Measurements from ENCODE around the gene CFAP100.

Gene CFAP100

GRCh38 chr3:126381966-126382365 lies 12.7 kb upstream of the CFAP100 start:
- H3K4me3 Mint-ChIP-seq, result no peak overlapping the region
- no peaks in the 10 kb centered on the region for H3K9me3 Mint-ChIP-seq
- DNase-seq (ENCODE audit: low spot score in 2 of 2), result no peak
- no peaks in the 10 kb centered on the region for H3K36me3 Mint-ChIP-seq
- no peak for ATAC-seq
- no peak overlapping the region for H3K27ac Mint-ChIP-seq
- no peaks in the 10 kb centered on the region for H3K4me1 Mint-ChIP-seq

- ATAC-seq, result peak; percentile 73
- peak overlapping the region; percentile 8 for H3K4me3 Mint-ChIP-seq
- DNase-seq (ENCODE audit: low spot score in 2 of 2), result peak; percentile 9 to 60
- H3K9me3 Mint-ChIP-seq, result no peaks in the 10 kb centered on the region
- peaks cover 12% of the 10 kb centered on the region for H3K4me1 Mint-ChIP-seq
- H3K36me3 Mint-ChIP-seq, result no peaks in the 10 kb centered on the region
- H3K27ac Mint-ChIP-seq, result no peak overlapping the region
These were observed 5.5 kb upstream of the CFAP100 start for GRCh38 chr3:126389112-126389793.

DNA sequence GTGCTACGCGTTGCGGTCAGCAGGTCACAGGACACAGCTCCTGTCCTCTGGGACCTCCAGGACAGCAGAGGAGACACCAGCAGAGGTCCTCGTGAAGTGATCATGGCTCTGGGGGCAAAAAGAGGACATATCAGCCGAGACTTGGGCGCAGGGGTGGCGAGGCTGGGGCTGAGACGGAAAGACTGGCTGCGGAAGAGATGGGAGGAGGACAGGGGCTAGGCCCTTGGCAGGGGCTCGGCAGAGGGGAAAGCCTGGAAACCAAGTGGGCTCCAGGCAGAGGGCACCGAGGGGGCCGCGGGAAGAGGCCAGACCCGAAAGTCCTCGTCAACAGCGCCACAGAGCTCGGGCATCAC lies 4.9 kb upstream of the CFAP100 start:
- no peaks in the 10 kb centered on the region for H3K36me3 Mint-ChIP-seq
- no peak overlapping the region for H3K27ac Mint-ChIP-seq
- ATAC-seq, result no peak
- peak overlapping the region; percentile 8 for H3K4me3 Mint-ChIP-seq
- H3K9me3 Mint-ChIP-seq, result no peaks in the 10 kb centered on the region
- no peak for DNase-seq (ENCODE audit: low spot score in 2 of 2)
- H3K4me1 Mint-ChIP-seq, result peaks cover 12% of the 10 kb centered on the region

DNA sequence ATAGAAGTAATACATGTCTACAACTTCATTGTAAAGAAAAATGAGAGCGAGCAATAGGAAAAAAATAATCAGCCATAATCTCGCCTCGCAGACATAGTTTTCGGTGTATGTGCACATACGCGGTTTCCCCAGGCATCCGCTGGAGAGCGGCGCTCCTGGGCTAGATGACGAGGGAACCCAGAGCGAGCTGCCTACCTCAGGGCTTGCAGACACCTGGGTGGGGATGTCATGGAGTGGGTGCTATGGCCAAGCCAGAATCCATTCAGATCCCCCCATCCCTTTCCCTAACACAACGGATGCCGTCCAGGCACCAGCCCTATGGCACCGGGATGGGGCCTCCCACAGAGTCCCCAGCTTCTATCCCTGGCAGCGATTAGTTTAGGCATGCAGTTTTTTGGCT lies 4.5 kb upstream of the CFAP100 start:
- Mint-ChIP-seq H3K4me3 (no peak overlapping the region), H3K36me3 (no peaks in the 10 kb centered on the region), H3K9me3 (no peaks in the 10 kb centered on the region), H3K4me1 (peaks cover 12% of the 10 kb centered on the region), H3K27ac (no peak overlapping the region)
- ATAC-seq (no peak), DNase-seq (ENCODE audit: low spot score in 2 of 2) (no peak)

- Mint-ChIP-seq H3K27ac (no peak overlapping the region), H3K4me1 (peaks cover 12% of the 10 kb centered on the region), H3K36me3 (no peaks in the 10 kb centered on the region), H3K4me3 (no peak overlapping the region), H3K9me3 (no peaks in the 10 kb centered on the region)
- DNase-seq (ENCODE audit: low spot score in 2 of 2), result no peak
- ATAC-seq, result no peak
These were observed 4.0 kb upstream of the CFAP100 start for GRCh38 chr3:126390751-126391150.

- DNase-seq (ENCODE audit: low spot score in 2 of 2) (no peak), ATAC-seq (no peak)
- H3K27ac Mint-ChIP-seq, result no peak overlapping the region
- H3K4me3 Mint-ChIP-seq, result no peak overlapping the region
- no peaks in the 10 kb centered on the region for H3K9me3 Mint-ChIP-seq
- no peaks in the 10 kb centered on the region for H3K36me3 Mint-ChIP-seq
- H3K4me1 Mint-ChIP-seq, result peaks cover 12% of the 10 kb centered on the region
These were observed 3.1 kb upstream of the CFAP100 start for GRCh38 chr3:126391631-126392030.

GRCh38 chr3:126392246-126392645 lies 2.5 kb upstream of the CFAP100 start:
- no peak for ATAC-seq
- no peaks in the 10 kb centered on the region for H3K36me3 Mint-ChIP-seq

GRCh38 chr3:126393563-126393962 lies 1.1 kb upstream of the CFAP100 start:
- Mint-ChIP-seq H3K27ac (no peak overlapping the region), H3K9me3 (no peaks in the 10 kb centered on the region), H3K4me1 (peaks cover 12% of the 10 kb centered on the region), H3K4me3 (no peak overlapping the region), H3K36me3 (no peaks in the 10 kb centered on the region)
- ATAC-seq (no peak), DNase-seq (ENCODE audit: low spot score in 2 of 2) (no peak)

More at GRCh38 chr3:126392246-126392645, 2.5 kb upstream of the CFAP100 start:
- Mint-ChIP-seq H3K4me3 (no peak overlapping the region), H3K9me3 (no peaks in the 10 kb centered on the region), H3K27ac (no peak overlapping the region), H3K4me1 (peaks cover 12% of the 10 kb centered on the region)
- DNase-seq (ENCODE audit: low spot score in 2 of 2), result no peak

- Mint-ChIP-seq H3K4me1 (peaks cover 7% of the 10 kb centered on the region), H3K9me3 (no peaks in the 10 kb centered on the region), H3K4me3 (no peak overlapping the region), H3K27ac (no peak overlapping the region), H3K36me3 (no peaks in the 10 kb centered on the region)
- ATAC-seq (no peak), DNase-seq (ENCODE audit: low spot score in 2 of 2) (no peak)
These were observed 240 bp downstream of the CFAP100 start for GRCh38 chr3:126394977-126395321.

DNA sequence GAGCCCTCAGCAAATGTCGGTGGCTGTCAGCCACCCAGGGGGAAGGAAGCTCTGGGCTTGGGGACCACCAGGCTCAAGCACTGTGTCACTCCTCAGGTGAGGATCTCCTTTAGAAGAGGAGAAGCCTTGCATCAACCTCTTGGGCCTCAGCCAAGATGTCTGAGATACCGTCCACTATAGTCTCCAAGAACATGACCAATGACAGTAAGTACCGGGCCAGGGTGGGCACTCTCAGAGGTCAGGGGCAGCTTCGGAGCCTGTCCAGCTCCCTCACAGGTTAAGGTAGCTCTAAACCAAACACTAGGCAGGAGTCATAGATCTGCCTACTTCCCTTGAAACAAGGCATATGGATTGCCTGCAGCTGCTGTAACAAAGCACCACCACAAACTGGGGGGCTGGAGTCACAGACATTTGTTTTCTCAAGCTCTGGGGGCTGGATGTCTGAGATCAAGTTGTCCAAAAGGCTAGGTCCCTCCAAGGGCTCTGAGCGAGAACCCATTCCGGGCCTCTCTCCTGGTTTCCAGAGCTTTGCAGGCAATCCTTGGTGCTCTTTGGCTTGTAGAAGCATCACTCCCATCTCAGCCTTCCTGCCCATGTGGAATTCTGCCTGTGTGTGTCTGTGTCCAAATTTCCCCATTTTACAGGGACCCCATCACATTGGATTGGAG lies 1.3 kb downstream of the CFAP100 start:
- ATAC-seq (no peak), DNase-seq (ENCODE audit: low spot score in 2 of 2) (no peak)
- H3K9me3 Mint-ChIP-seq, result no peaks in the 10 kb centered on the region
- no peaks in the 10 kb centered on the region for H3K36me3 Mint-ChIP-seq
- H3K27ac Mint-ChIP-seq, result no peak overlapping the region
- no peak overlapping the region for H3K4me3 Mint-ChIP-seq
- peaks cover under 1% of the 10 kb centered on the region for H3K4me1 Mint-ChIP-seq

- Mint-ChIP-seq H3K36me3 (no peaks in the 10 kb centered on the region), H3K4me3 (no peak overlapping the region), H3K9me3 (no peaks in the 10 kb centered on the region), H3K4me1 (no peaks in the 10 kb centered on the region), H3K27ac (no peak overlapping the region)
- DNase-seq (ENCODE audit: low spot score in 2 of 2) (no peak), ATAC-seq (no peak)
These were observed 1.8 kb downstream of the CFAP100 start for GRCh38 chr3:126396536-126396935.

GRCh38 chr3:126397610-126398422 lies 3.1 kb downstream of the CFAP100 start:
- DNase-seq (ENCODE audit: low spot score in 2 of 2), result no peak
- no peaks in the 10 kb centered on the region for H3K4me1 Mint-ChIP-seq
- H3K27ac Mint-ChIP-seq, result no peak overlapping the region
- H3K36me3 Mint-ChIP-seq, result no peaks in the 10 kb centered on the region
- H3K9me3 Mint-ChIP-seq, result no peaks in the 10 kb centered on the region
- no peak overlapping the region for H3K4me3 Mint-ChIP-seq
- peak; percentile 17 for ATAC-seq

- Mint-ChIP-seq H3K9me3 (no peaks in the 10 kb centered on the region), H3K4me1 (no peaks in the 10 kb centered on the region), H3K36me3 (no peaks in the 10 kb centered on the region), H3K4me3 (no peak overlapping the region), H3K27ac (no peak overlapping the region)
- DNase-seq (ENCODE audit: low spot score in 2 of 2), result no peak
- peak; percentile 23 for ATAC-seq
These were observed 4.0 kb downstream of the CFAP100 start for GRCh38 chr3:126398423-126399350.

- H3K4me3 Mint-ChIP-seq, result no peak overlapping the region
- no peak for ATAC-seq
- H3K36me3 Mint-ChIP-seq, result no peaks in the 10 kb centered on the region
- no peak overlapping the region for H3K27ac Mint-ChIP-seq
- H3K9me3 Mint-ChIP-seq, result no peaks in the 10 kb centered on the region
- DNase-seq (ENCODE audit: low spot score in 2 of 2), result no peak
- no peaks in the 10 kb centered on the region for H3K4me1 Mint-ChIP-seq
These were observed 4.6 kb downstream of the CFAP100 start for GRCh38 chr3:126399351-126399735.

DNA sequence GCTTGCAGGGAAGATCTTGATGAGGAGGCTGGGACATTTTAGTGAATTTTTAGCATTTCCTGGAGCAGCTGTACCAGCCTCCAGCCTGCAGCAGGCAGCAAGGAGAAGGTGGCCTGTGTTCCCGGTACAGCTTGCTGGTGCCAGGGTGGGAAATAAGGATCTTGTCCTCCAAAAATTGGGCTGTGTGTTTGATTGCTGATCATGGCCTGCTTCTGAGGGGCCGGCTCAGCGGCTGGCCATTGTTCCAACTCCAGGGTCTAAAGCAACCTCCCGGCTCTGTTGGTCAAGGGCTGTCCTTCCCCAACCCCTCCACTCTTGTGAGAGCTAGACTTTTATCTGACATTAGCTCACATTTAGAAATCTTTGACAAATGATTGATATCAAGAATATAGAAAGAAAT lies 5.0 kb downstream of the CFAP100 start:
- no peak overlapping the region for H3K4me3 Mint-ChIP-seq
- H3K4me1 Mint-ChIP-seq, result no peaks in the 10 kb centered on the region
- DNase-seq (ENCODE audit: low spot score in 2 of 2), result no peak
- no peak overlapping the region for H3K27ac Mint-ChIP-seq
- no peak for ATAC-seq
- no peaks in the 10 kb centered on the region for H3K9me3 Mint-ChIP-seq
- no peaks in the 10 kb centered on the region for H3K36me3 Mint-ChIP-seq
